Activated CD4-positive, alpha-beta T cell treated with anti-CD3 and anti-CD28 coated beads, Interleukin-2, amount 50 U/mL, for 24 hours (primary cell): ENCODE results near the gene ARMS2.
A peak's percentile ranks its signal among the peaks of the same experiment; 100 is the strongest.

ENCODE experiments used
- DNase-seq, 2 donors: peaks; one replicate each; pipeline ENCODE4 v3.0.0-alpha.2; 2020; ENCODE audit warnings: low read depth in 1 of 2, low spot score in 1 of 2

ARMS2 gene

GRCh38 chr10:122469848-122470247 is 15.4 kb downstream of the ARMS2 start:
- no peak for DNase-seq

- no peak for DNase-seq
These were observed 17.2 kb downstream of the ARMS2 start for GRCh38 chr10:122471531-122472177.

GRCh38 chr10:122473116-122473515 is 18.7 kb downstream of the ARMS2 start:
- DNase-seq, result no peak

- no peak for DNase-seq
These were observed 19.8 kb downstream of the ARMS2 start for GRCh38 chr10:122474131-122474818.

- no peak for DNase-seq
These were observed 20.6 kb downstream of the ARMS2 start for GRCh38 chr10:122475100-122475499.

GRCh38 chr10:122475591-122476332 is 21.3 kb downstream of the ARMS2 start:
- no peak for DNase-seq

- DNase-seq, result no peak
These were observed 21.9 kb downstream of the ARMS2 start for GRCh38 chr10:122476333-122476695.

GRCh38 chr10:122477436-122477835 is 23.0 kb downstream of the ARMS2 start:
- DNase-seq, result no peak

GRCh38 chr10:122478971-122479370 is 24.5 kb downstream of the ARMS2 start:
- DNase-seq, result no peak

- DNase-seq, result no peak
These were observed 25.8 kb downstream of the ARMS2 start for GRCh38 chr10:122480146-122480833.

- DNase-seq, result no peak
These were observed 27.0 kb downstream of the ARMS2 start for GRCh38 chr10:122481296-122482056.

GRCh38 chr10:122484276-122485060 is 30.0 kb downstream of the ARMS2 start:
- no peak for DNase-seq

GRCh38 chr10:122485670-122486069 is 31.2 kb downstream of the ARMS2 start:
- no peak for DNase-seq

GRCh38 chr10:122486406-122487080 is 32.1 kb downstream of the ARMS2 start:
- no peak for DNase-seq

GRCh38 chr10:122487174-122487765 is 32.8 kb downstream of the ARMS2 start:
- DNase-seq, result no peak

- DNase-seq, result no peak
These were observed 35.8 kb downstream of the ARMS2 start for GRCh38 chr10:122490268-122490667.

- peak in 1 of 2 donors; percentile 9 for DNase-seq
These were observed 36.6 kb downstream of the ARMS2 start for GRCh38 chr10:122490786-122491680.

- no peak for DNase-seq
These were observed 37.6 kb downstream of the ARMS2 start for GRCh38 chr10:122492006-122492405.
